Activated CD4-positive, alpha-beta T cell treated with anti-CD3 and anti-CD28 coated beads, Interleukin-2, amount 10 ng/mL, durations not matched to agents 7 days and 5 days (primary cell): Measurements from ENCODE around the gene RNF144A. TPM values are rescaled to one million over a fixed set of nuclear protein-coding genes. Genes with fewer than 3 reads are reported as not detected.

Experiments used
- CTCF ChIA-PET: fragments of 350-600 bp; sonication (Branson Sonifier 250); formaldehyde crosslinking; loops from one replicate; lab custom pipeline; 2021; ENCODE audit warnings: antibody characterized with exemption; lab: Charles Lee
- POLR2A ChIA-PET: fragments of 350-600 bp; sonication (Branson Sonifier 250); formaldehyde crosslinking; loops from one replicate; lab custom pipeline; 2021; ENCODE audit warnings: antibody characterized with exemption; lab: Charles Lee
- DNase-seq: peaks from one replicate; pipeline ENCODE4 v3.0.0-alpha.2; 2020
- H3K27ac Mint-ChIP-seq: one replicate; pipeline ENCODE4 v1.8.0; 2021; ENCODE audit warnings: mild to moderate bottlenecking, moderate library complexity, mixed read lengths
- H3K27me3 Mint-ChIP-seq: one replicate; pipeline ENCODE4 v1.8.0; 2021; ENCODE audit warnings: mixed read lengths
- H3K36me3 Mint-ChIP-seq: one replicate; pipeline ENCODE4 v1.8.0; 2021; ENCODE audit warnings: low read depth, mixed read lengths
- H3K4me1 Mint-ChIP-seq: one replicate; pipeline ENCODE4 v1.8.0; 2021; ENCODE audit warnings: mixed read lengths
- H3K4me3 Mint-ChIP-seq: one replicate; pipeline ENCODE4 v1.8.0; 2021; ENCODE audit warnings: mild to moderate bottlenecking, moderate library complexity, mixed read lengths
- H3K9me3 Mint-ChIP-seq: one replicate; pipeline ENCODE4 v1.8.0; 2021; ENCODE audit warnings: mixed read lengths
- total RNA-seq, 2 experiments: library from RNA; stranded (reverse); gene quantifications; one replicate each; pipeline ENCODE4 v1.2.3, GENCODE V29; 2021

RNF144A gene
- total RNA-seq, 2 experiments from 2014 or later: 89.6 to 101 TPM

DNA sequence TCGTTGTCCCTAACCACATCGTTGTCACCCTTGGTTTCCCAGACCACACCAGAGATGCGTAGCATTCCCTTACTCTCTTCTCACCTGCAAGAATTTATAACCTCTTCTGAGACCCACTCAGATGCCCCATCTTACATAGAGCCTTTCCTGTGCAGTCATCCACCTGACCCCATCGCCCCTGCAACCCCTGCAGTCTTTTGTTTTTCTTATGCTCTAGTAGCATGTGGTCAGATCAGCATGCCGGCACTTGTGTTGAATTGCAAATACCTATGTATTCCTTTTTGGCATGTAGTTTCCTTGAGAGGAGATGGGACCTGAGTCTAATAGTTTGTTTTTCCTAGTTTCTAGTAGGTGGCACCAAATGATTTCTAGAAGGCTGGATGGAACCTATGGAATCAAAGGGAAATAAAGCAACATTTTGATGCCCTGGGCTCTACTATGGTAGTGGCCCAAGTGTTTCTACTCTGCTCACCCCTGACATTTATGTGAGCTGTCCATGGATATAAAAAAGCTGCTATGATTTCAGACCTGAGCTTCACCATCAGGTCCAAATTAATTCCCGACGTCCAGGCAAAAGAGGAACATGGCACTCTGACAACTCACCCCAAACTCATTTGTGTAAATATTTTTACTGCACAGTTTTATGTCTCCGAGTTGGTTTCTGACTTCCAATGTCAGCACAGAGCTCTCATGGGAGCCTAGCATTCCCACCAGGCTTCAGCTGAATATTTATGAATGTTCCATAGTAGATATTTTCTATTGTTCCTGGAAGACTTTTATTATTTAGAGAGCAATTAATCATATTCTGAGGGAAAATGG lies 143.6 kb downstream of the RNF144A start:
- DNase-seq: no peak
- POLR2A ChIA-PET: no interaction called here
- CTCF ChIA-PET: interaction anchor here (0.8 to 2.3 kb wide), 2 partner anchors 9 to 13 kb away, joined by 3 to 8 read pairs; no protein-coding TSS in a partner anchor
- H3K36me3 Mint-ChIP-seq: peaks cover 57% of the 10 kb centered on the region
- H3K27me3 Mint-ChIP-seq: no peaks in the 10 kb centered on the region
- H3K27ac Mint-ChIP-seq: no peak overlapping the region
- peaks cover 12% of the 10 kb centered on the region for H3K9me3 Mint-ChIP-seq
- H3K4me1 Mint-ChIP-seq: peaks cover 21% of the 10 kb centered on the region
- H3K4me3 Mint-ChIP-seq: no peak overlapping the region

DNA sequence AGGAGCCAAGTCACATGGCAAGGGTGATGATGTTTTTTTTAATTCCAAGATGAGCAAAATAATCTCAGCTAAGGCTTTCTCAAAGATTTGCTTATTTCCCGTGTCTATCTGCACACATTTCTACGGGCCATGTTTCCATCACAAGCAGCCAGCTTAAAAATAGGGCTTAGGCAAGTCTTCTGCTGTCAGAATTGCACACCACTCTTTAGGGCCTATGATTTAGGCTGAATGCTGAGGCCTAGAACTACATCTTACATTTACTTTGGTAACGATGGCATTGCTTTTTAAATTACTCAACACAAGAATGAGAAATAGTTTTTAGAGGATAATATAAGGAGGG lies 144.2 kb downstream of the RNF144A start:
- Mint-ChIP-seq H3K4me1 (peaks cover 21% of the 10 kb centered on the region), H3K4me3 (no peak overlapping the region), H3K27ac (no peak overlapping the region), H3K9me3 (peaks cover 12% of the 10 kb centered on the region), H3K36me3 (peaks cover 57% of the 10 kb centered on the region), H3K27me3 (no peaks in the 10 kb centered on the region)
- POLR2A ChIA-PET: no interaction called here
- CTCF ChIA-PET: no interaction called here
- DNase-seq: no peak

DNA sequence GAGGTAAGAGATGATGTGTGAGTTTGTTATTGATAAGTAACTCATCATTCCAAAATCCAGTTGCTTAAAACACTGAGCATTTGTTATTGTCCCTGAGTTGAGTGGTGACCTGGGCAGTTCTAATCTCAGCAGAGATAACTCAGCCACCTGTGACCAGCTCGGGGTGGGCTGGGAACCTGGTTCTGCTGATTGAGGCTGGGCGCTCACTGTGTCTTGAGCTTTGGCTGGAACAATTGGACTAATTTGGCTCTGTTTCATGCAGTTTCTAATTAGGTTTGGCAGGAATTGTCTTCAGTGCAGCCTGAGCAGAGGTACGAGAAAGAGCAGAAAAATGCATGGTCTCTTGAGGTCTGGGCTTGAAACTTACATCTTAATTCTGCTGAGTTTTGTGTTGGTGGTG lies 144.7 kb downstream of the RNF144A start:
- CTCF ChIA-PET: interaction anchor here (1.5 kb wide), 1 partner anchor 8 kb away, joined by 4 read pairs; no protein-coding TSS in a partner anchor
- Mint-ChIP-seq H3K27ac (no peak overlapping the region), H3K4me1 (peaks cover 21% of the 10 kb centered on the region), H3K36me3 (peaks cover 61% of the 10 kb centered on the region), H3K9me3 (peaks cover 12% of the 10 kb centered on the region), H3K27me3 (no peaks in the 10 kb centered on the region), H3K4me3 (no peak overlapping the region)
- DNase-seq: no peak
- POLR2A ChIA-PET: no interaction called here

DNA sequence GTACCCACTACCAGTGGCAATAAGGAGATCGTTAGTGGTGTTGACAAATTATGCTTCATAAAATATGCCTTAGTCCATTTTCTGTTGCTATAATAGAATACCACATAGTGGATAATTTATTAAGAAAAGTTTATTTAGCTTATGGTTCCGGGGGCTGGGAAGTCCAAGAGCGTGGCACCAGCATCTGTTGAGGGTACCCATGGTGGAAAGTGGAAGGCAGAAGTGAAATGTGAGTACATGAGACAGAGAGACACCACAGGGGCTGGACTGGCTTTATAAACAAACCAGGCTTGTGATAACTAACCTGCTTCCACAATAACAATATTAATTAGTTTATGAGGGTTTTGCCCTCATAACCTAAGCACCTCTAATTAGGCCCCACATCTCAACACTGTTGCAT lies 146.6 kb downstream of the RNF144A start:
- peaks cover 16% of the 10 kb centered on the region for H3K4me1 Mint-ChIP-seq
- DNase-seq: no peak
- ChIA-PET POLR2A (no interaction called here), CTCF (interaction anchor here (0.6 kb wide), 1 partner anchor 773 kb away, joined by 3 read pairs; no protein-coding TSS in a partner anchor)
- peaks cover 72% of the 10 kb centered on the region for H3K36me3 Mint-ChIP-seq
- H3K27ac Mint-ChIP-seq: no peak overlapping the region
- H3K27me3 Mint-ChIP-seq: no peaks in the 10 kb centered on the region
- H3K9me3 Mint-ChIP-seq: peaks cover 12% of the 10 kb centered on the region
- H3K4me3 Mint-ChIP-seq: no peak overlapping the region

DNA sequence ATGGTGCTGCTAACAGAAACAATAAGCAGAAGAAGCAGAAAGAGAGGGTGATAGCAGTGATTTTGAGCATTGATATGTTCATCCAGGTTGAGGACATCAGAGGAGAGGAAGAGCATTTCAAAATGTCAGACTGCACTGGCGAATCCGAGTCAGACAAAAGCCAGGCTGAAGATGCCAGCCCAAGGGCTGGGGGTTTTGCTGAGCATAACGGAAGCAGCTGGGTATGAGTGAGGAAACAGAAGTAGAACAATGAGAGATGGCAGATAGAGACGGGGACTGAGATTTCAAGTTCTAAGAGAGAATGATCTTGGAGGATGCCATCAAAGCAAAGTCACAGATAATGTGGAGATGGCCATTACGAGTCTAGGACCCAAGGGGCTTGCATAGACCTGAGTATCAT lies 151.2 kb downstream of the RNF144A start:
- Mint-ChIP-seq H3K27me3 (no peaks in the 10 kb centered on the region), H3K36me3 (peaks cover 51% of the 10 kb centered on the region)
- POLR2A ChIA-PET: no interaction called here

DNA sequence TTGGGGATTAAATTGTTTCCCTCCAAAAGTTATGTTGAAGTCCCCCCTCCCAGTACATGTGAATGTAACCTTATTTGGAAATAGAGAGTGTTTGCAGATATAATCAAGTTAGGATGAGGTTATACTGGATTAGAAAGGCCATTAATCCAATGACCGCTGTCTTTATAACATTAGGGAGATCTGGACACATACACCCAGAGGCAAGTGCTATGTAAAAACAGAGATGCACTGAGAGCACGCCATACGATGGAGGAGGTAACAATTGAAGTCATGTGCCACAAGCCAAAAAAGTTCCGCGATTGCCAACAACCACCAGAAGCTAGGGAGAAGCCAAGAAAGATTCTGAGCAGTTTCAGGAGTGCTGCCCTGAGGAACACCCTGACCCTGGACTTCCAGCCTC lies 153.3 kb downstream of the RNF144A start:
- ChIA-PET POLR2A (no interaction called here), CTCF (interaction anchor here (1.2 to 1.3 kb wide), 3 partner anchors 11 to 26 kb away, joined by 5 to 8 read pairs (median 6); no protein-coding TSS in a partner anchor)
- Mint-ChIP-seq H3K4me3 (no peak overlapping the region), H3K27me3 (no peaks in the 10 kb centered on the region), H3K4me1 (no peaks in the 10 kb centered on the region), H3K9me3 (no peaks in the 10 kb centered on the region), H3K36me3 (peaks cover 40% of the 10 kb centered on the region), H3K27ac (no peak overlapping the region)
- no peak for DNase-seq

More for the DNA sequence above, 151.2 kb downstream of the RNF144A start:
- CTCF ChIA-PET: no interaction called here
- H3K9me3 Mint-ChIP-seq: peaks cover 5% of the 10 kb centered on the region
- H3K4me3 Mint-ChIP-seq: no peak overlapping the region
- no peak overlapping the region for H3K27ac Mint-ChIP-seq
- H3K4me1 Mint-ChIP-seq: no peaks in the 10 kb centered on the region
- DNase-seq: no peak

DNA sequence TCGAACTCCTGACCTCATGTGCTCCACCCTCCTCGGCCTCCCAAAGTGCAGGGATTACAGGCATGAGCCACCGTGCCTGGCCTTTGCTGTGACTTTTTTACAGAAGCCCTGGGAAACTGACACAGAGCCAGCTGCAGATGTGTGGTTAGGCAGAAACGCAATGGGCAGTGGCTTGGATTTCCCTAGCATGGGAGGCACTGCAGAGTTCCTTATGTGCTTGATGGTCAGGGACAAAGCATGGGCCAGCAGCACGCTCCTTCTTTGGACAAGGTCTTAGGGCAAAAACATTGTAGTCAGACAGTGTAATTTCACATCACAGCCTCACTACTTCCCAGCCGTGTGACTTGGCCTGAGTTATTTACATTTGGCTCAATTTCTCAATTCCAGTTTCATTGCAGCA lies 153.9 kb downstream of the RNF144A start:
- H3K4me1 Mint-ChIP-seq: no peaks in the 10 kb centered on the region
- H3K27me3 Mint-ChIP-seq: no peaks in the 10 kb centered on the region
- peaks cover 44% of the 10 kb centered on the region for H3K36me3 Mint-ChIP-seq
- no peak for DNase-seq
- no peak overlapping the region for H3K27ac Mint-ChIP-seq
- H3K4me3 Mint-ChIP-seq: no peak overlapping the region
- H3K9me3 Mint-ChIP-seq: no peaks in the 10 kb centered on the region
- POLR2A ChIA-PET: no interaction called here
- CTCF ChIA-PET: no interaction called here

DNA sequence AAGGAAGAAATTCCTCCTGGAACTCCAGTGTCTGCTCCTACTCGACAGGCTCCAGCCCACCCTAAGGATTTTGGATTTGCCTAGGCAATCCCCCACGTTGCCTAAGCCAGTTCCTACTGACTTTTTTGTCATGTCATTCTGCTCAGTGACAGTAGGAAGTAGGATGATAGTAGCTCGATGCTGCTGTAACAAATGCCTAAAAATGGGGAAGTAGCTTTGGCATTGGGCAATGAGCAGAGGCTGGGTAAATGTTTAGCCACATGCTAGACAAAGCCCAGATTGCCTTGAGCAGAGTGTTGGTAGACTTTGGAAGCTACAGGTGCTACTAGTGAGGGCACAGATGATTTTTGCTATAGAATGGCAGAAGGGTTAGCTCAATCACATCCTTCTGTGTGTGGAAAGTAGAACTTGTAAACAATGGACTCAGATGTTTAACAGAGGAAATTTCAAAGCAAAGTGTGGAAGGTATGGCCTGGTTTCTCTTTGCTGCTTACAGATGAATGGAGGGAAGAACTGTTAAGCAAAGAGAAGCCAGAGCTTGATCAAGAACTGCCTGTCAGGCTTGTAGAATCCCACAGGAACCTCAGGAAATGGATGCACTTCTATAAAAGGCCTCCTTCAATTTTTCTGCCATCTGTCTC lies 154.8 kb downstream of the RNF144A start:
- Mint-ChIP-seq H3K4me3 (no peak overlapping the region), H3K27me3 (no peaks in the 10 kb centered on the region), H3K9me3 (no peaks in the 10 kb centered on the region), H3K27ac (no peak overlapping the region), H3K36me3 (peaks cover 45% of the 10 kb centered on the region), H3K4me1 (no peaks in the 10 kb centered on the region)
- ChIA-PET CTCF (interaction anchor here (0.6 kb wide), 1 partner anchor 271 kb away, joined by 3 read pairs; no protein-coding TSS in a partner anchor), POLR2A (no interaction called here)
- DNase-seq: no peak

DNA sequence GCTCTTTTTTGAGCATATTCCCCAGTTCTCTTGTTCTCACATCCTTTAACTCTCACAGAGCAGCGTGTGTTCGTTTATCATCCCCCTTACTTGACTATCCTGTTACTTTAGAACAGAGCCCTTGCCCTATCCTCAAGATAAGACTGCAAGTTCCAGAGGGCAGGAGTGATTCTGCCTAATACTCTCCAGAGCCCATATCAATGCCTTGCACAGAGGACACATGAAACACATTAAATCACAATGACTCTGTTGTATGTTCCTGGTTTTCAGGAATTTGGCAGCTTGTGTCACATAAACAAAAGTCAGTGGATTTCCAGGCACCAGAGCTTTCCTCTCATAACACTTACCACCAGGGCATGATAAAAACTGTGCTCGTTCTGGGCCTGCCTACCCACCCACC lies 156.7 kb downstream of the RNF144A start:
- Mint-ChIP-seq H3K27me3 (no peaks in the 10 kb centered on the region), H3K36me3 (peaks cover 37% of the 10 kb centered on the region), H3K4me1 (no peaks in the 10 kb centered on the region), H3K4me3 (no peak overlapping the region), H3K9me3 (no peaks in the 10 kb centered on the region), H3K27ac (no peak overlapping the region)
- CTCF ChIA-PET: interaction anchor here (1.1 to 1.5 kb wide), 2 partner anchors 8 to 14 kb away, joined by 3 read pairs; no protein-coding TSS in a partner anchor
- no peak for DNase-seq
- POLR2A ChIA-PET: interaction anchor here (0.9 kb wide), 1 partner anchor 16 kb away, joined by 4 read pairs; no protein-coding TSS in a partner anchor

DNA sequence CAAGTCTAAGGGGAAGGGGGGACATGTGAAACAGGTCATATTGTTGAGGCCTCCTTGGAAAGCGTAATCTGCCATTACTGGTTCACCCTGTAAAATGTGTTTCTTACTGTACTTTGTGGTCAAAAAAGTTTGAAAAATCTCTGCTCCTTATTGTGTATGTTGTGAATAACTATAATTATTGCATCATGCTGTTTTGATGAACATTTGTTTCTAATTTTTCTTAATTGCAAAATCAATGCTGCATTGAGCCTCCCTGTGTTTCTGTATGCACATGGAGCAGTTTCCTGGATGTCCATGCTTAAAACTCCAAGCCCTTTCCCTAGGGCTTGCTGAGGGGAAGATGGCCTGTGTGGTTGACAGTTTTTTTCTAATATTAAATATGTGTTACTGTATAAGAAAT lies 158.6 kb downstream of the RNF144A start:
- ChIA-PET CTCF (no interaction called here), POLR2A (no interaction called here)
- no peaks in the 10 kb centered on the region for H3K27me3 Mint-ChIP-seq
- peaks cover 31% of the 10 kb centered on the region for H3K36me3 Mint-ChIP-seq
- no peak overlapping the region for H3K27ac Mint-ChIP-seq
- DNase-seq: no peak
- no peaks in the 10 kb centered on the region for H3K9me3 Mint-ChIP-seq
- no peak overlapping the region for H3K4me3 Mint-ChIP-seq
- H3K4me1 Mint-ChIP-seq: no peaks in the 10 kb centered on the region

DNA sequence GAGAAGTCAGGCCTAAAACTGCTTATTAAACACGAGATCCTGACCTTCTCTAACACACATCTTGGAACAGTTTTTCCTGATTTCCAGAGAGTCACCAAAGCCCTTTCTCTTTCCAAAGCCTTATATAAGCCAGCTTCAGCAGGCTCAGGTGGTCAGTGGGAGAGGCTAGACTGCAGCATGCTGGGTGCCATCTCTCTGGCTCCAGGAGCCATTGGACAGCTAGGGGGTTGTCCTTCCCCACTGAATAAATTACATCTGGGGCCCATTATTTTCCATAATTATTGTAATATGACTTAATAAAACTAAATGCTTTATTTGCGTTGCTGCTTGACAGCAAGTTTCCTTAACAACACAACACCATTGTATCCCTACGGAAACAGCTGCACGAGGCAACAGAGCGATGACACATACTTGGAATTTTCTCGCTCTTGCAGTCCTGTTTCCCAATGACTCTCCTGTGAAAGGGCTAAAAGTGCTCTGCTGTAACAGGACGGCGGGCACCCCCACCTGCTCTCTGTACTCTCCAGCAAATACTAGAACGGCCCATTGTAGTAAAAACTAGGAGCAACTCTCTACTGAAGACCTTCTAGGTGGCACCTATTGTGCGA lies 160.6 kb downstream of the RNF144A start:
- Mint-ChIP-seq H3K27me3 (no peaks in the 10 kb centered on the region), H3K4me3 (no peak overlapping the region), H3K27ac (no peak overlapping the region), H3K36me3 (peaks cover 32% of the 10 kb centered on the region), H3K9me3 (no peaks in the 10 kb centered on the region), H3K4me1 (no peaks in the 10 kb centered on the region)
- ChIA-PET CTCF (no interaction called here), POLR2A (no interaction called here)
- no peak for DNase-seq

DNA sequence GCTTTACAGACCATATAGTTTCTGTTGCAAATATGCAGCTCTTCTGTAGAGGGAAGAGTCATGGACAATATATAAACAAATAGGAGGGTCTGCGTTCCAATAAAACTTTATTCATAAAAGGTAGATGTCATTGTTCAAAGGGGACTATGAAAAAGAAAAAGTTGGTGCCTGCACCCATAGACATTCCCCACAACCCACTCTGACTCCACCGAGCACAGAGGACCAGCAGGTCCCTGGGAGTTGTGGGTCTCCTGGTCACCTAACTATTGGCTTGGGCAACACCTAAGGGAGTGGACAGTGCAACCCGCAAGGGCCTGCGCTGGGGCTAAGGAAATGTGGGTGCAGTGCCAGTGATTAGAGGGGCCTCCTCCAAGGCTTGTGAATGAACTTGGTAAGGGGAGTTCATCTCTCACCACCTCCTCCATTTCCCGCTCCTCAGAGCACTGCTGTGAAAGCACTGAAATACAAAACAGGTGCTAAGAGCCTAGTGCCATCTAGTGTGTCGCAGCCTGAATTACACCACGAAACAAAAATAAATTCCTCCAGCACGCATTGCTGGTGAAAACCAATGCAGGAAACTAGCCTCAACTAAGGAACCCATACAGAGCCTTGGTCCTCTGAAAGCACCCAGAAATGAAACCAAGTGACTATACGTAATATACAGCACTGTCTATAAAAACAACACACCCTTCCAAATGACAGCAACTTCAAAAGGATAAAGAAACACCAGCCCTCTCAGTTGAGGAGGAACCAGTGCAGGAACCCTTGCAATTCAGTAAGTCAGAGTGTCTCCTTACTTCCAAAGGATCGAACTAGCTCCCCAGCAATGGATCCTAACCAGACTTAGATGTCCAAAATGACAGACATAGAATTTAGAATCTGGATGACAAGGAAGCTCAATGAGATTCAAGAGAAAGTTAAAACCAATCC lies 166.6 kb downstream of the RNF144A start:
- Mint-ChIP-seq H3K9me3 (peaks cover 9% of the 10 kb centered on the region), H3K27ac (no peak overlapping the region), H3K27me3 (no peaks in the 10 kb centered on the region), H3K36me3 (peaks cover 18% of the 10 kb centered on the region), H3K4me3 (no peak overlapping the region), H3K4me1 (peaks cover 4% of the 10 kb centered on the region)
- ChIA-PET CTCF (interaction anchor here (0.7 to 0.9 kb wide), 3 partner anchors 14 to 230 kb away, joined by 3 read pairs; no protein-coding TSS in a partner anchor), POLR2A (no interaction called here)
- DNase-seq: peak; percentile 38
